HEK293 (cell line): ENCODE measurements around the gene ACBD3.

ENCODE experiments used
- BCL6B ChIP-seq: fragments of 450-650 bp; formaldehyde crosslinking; IDR thresholded peaks from 2 replicates; pipeline ENCODE4 v1.5.1; 2017; ENCODE audit warnings: missing biosample characterization, missing genetic modification characterization
- GLIS2 ChIP-seq: fragments of 450-650 bp; formaldehyde crosslinking; IDR thresholded peaks from 2 replicates; pipeline ENCODE4 v1.5.1; 2016; ENCODE audit warnings: missing biosample characterization, missing genetic modification characterization
- KLF10 ChIP-seq: fragments of 450-650 bp; IDR thresholded peaks from 2 replicates; pipeline ENCODE4 v1.5.1; 2018; ENCODE audit warnings: missing biosample characterization, mild to moderate bottlenecking, missing genetic modification characterization
- MYNN ChIP-seq: fragments of 450-650 bp; formaldehyde crosslinking; IDR thresholded peaks from 2 replicates; pipeline ENCODE4 v1.5.1; 2016; ENCODE audit warnings: missing biosample characterization, missing genetic modification characterization, borderline replicate concordance
- PATZ1 ChIP-seq: fragments of 450-650 bp; formaldehyde crosslinking; IDR thresholded peaks from 2 replicates; pipeline ENCODE4 v1.5.1; 2016; ENCODE audit warnings: missing biosample characterization, missing genetic modification characterization
- PRDM10 ChIP-seq: fragments of 450-650 bp; formaldehyde crosslinking; IDR thresholded peaks from 2 replicates; pipeline ENCODE4 v1.5.1; 2016; ENCODE audit warnings: missing biosample characterization, missing genetic modification characterization
- SP2 ChIP-seq: fragments of 450-650 bp; formaldehyde crosslinking; IDR thresholded peaks from 2 replicates; pipeline ENCODE4 v1.5.1; 2016; ENCODE audit warnings: missing biosample characterization, missing genetic modification characterization
- ZBTB7A ChIP-seq: fragments of 450-650 bp; formaldehyde crosslinking; IDR thresholded peaks from 2 replicates; pipeline ENCODE4 v1.5.1; 2016; ENCODE audit warnings: low read depth, missing biosample characterization, missing genetic modification characterization
- ZFHX2 ChIP-seq: fragments of 450-650 bp; formaldehyde crosslinking; conservative IDR thresholded peaks from 2 replicates; pipeline ENCODE4 v1.5.1; 2016; ENCODE audit warnings: missing biosample characterization, missing genetic modification characterization
- ZIC2 ChIP-seq: fragments of 450-650 bp; formaldehyde crosslinking; IDR thresholded peaks from 2 replicates; pipeline ENCODE4 v1.5.1; 2016; ENCODE audit warnings: missing biosample characterization, missing genetic modification characterization
- ZNF157 ChIP-seq: fragments of 450-650 bp; formaldehyde crosslinking; IDR thresholded peaks from 2 replicates; pipeline ENCODE4 v1.5.1; 2016; ENCODE audit warnings: missing biosample characterization, missing genetic modification characterization
- ZNF24 ChIP-seq: fragments of 450-650 bp; formaldehyde crosslinking; IDR thresholded peaks from 2 replicates; pipeline ENCODE4 v1.5.1; 2016; ENCODE audit warnings: missing biosample characterization, missing genetic modification characterization
- ZNF335 ChIP-seq: fragments of 450-650 bp; formaldehyde crosslinking; conservative IDR thresholded peaks from 2 replicates; pipeline ENCODE4 v1.5.1; 2016; ENCODE audit warnings: missing biosample characterization, missing genetic modification characterization
- ZNF341 ChIP-seq: fragments of 450-650 bp; formaldehyde crosslinking; IDR thresholded peaks from 2 replicates; pipeline ENCODE4; 2016; ENCODE audit warnings: low read depth, missing biosample characterization, missing genetic modification characterization
- ZNF362 ChIP-seq: fragments of 450-650 bp; formaldehyde crosslinking; IDR thresholded peaks from 2 replicates; pipeline ENCODE4 v1.5.1; 2016; ENCODE audit warnings: missing biosample characterization, missing genetic modification characterization
- ZNF391 ChIP-seq: fragments of 450-650 bp; formaldehyde crosslinking; IDR thresholded peaks from 2 replicates; pipeline ENCODE4 v1.5.1; 2016; ENCODE audit warnings: low read depth, missing biosample characterization, missing genetic modification characterization, borderline replicate concordance
- ZNF398 ChIP-seq: fragments of 450-650 bp; formaldehyde crosslinking; IDR thresholded peaks from 2 replicates; pipeline ENCODE4 v1.5.1; 2017; ENCODE audit warnings: missing biosample characterization, missing genetic modification characterization
- ZNF514 ChIP-seq: fragments of 450-650 bp; formaldehyde crosslinking; IDR thresholded peaks from 2 replicates; pipeline ENCODE4 v1.5.1; 2016; ENCODE audit warnings: missing biosample characterization, missing genetic modification characterization
- ZNF585B ChIP-seq: fragments of 450-650 bp; formaldehyde crosslinking; IDR thresholded peaks from 2 replicates; pipeline ENCODE4 v1.5.1; 2016; ENCODE audit warnings: missing biosample characterization, missing genetic modification characterization
- ZNF600 ChIP-seq: fragments of 450-650 bp; formaldehyde crosslinking; IDR thresholded peaks from 2 replicates; pipeline ENCODE4 v1.5.1; 2016; ENCODE audit warnings: missing biosample characterization, missing genetic modification characterization
- ZNF610 ChIP-seq: fragments of 450-650 bp; formaldehyde crosslinking; IDR thresholded peaks from 2 replicates; pipeline ENCODE4 v1.5.1; 2016; ENCODE audit warnings: missing biosample characterization, missing genetic modification characterization, borderline replicate concordance
- ZNF629 ChIP-seq: fragments of 450-650 bp; formaldehyde crosslinking; IDR thresholded peaks from 2 replicates; pipeline ENCODE4 v1.5.1; 2017; ENCODE audit warnings: missing biosample characterization, missing genetic modification characterization
- ZNF677 ChIP-seq: fragments of 450-650 bp; IDR thresholded peaks from 2 replicates; pipeline ENCODE4 v1.5.0; 2018; ENCODE audit warnings: missing biosample characterization, mild to moderate bottlenecking, missing genetic modification characterization, moderate library complexity
- ZNF776 ChIP-seq: fragments of 450-650 bp; formaldehyde crosslinking; IDR thresholded peaks from 2 replicates; pipeline ENCODE4 v1.5.0; 2017; ENCODE audit warnings: missing biosample characterization, missing genetic modification characterization, borderline replicate concordance
- ZNF791 ChIP-seq: fragments of 450-650 bp; formaldehyde crosslinking; IDR thresholded peaks from 2 replicates; pipeline ENCODE4 v1.5.1; 2016; ENCODE audit warnings: missing biosample characterization, missing genetic modification characterization
- ZSCAN30 ChIP-seq: fragments of 450-650 bp; IDR thresholded peaks from 2 replicates; pipeline ENCODE4 v1.5.1; 2018; ENCODE audit warnings: missing biosample characterization, mild to moderate bottlenecking, missing genetic modification characterization, moderate library complexity

ACBD3 gene

GRCh38 chr1:226110249-226111097 lies 76.1 kb downstream of the ACBD3 start (continued):
- TF ChIP-seq ZNF629 (tag by site-specific recombination) (no peak; the same call in 1 of the 2 replicates), ZNF776 (tag by site-specific recombination) (no peak), ZNF24 (0 out of 2 replicates have a peak, but pooled peaks have one; percentile 11), ZNF341 (peak; percentile 86), KLF10 (tag by site-specific recombination) (peak; percentile 78; the same call in 1 of the 2 replicates), ZSCAN30 (tag by site-specific recombination) (0 out of 2 replicates have a peak, but pooled peaks have one; percentile 42), BCL6B (0 out of 2 replicates have a peak, but pooled peaks have one; percentile 49), PRDM10 (tag by site-specific recombination) (peak; percentile 80), GLIS2 (tag by site-specific recombination) (peak; percentile 90), ZNF391 (tag by site-specific recombination) (0 out of 2 replicates have a peak, but pooled peaks have one; percentile 51), ZNF362 (tag by site-specific recombination) (no peak), ZNF600 (tag by site-specific recombination) (peak; percentile 58), ZIC2 (peak; percentile 76), MYNN (no peak), ZNF514 (no peak), ZNF398 (tag by site-specific recombination) (peak; percentile 84; the same call in 1 of the 2 replicates), ZNF585B (tag by site-specific recombination) (0 out of 2 replicates have a peak, but pooled peaks have one; percentile 7), ZNF791 (tag by site-specific recombination) (peak; percentile 22; the same call in 1 of the 2 replicates), ZNF610 (tag by site-specific recombination) (peak; percentile 48; the same call in 1 of the 2 replicates), ZBTB7A (tag by site-specific recombination) (0 out of 2 replicates have a peak, but pooled peaks have one; percentile 60), ZFHX2 (tag by site-specific recombination) (peak; percentile 96), ZNF335 (tag by site-specific recombination) (peak; percentile 71; the same call in 1 of the 2 replicates), ZNF157 (tag by site-specific recombination) (no peak), PATZ1 (tag by site-specific recombination) (peak; percentile 82), SP2 (tag by site-specific recombination) (peak; percentile 70), ZNF677 (peak; percentile 55; the same call in 1 of the 2 replicates)
